Activated CD4-positive, alpha-beta T cell treated with anti-CD3 and anti-CD28 coated beads, Interleukin-2, amount 50 U/mL, for 16 hours (primary cell): ENCODE results near the gene PPP1R10.
A peak's percentile ranks its signal among the peaks of the same experiment; 100 is the strongest.

Experiments used
- DNase-seq: peaks from one replicate; pipeline ENCODE4 v3.0.0-alpha.2; 2020

Gene PPP1R10

GRCh38 chr6:30618270-30618797 is 1.3 kb upstream of the PPP1R10 start:
- no peak for DNase-seq

DNA sequence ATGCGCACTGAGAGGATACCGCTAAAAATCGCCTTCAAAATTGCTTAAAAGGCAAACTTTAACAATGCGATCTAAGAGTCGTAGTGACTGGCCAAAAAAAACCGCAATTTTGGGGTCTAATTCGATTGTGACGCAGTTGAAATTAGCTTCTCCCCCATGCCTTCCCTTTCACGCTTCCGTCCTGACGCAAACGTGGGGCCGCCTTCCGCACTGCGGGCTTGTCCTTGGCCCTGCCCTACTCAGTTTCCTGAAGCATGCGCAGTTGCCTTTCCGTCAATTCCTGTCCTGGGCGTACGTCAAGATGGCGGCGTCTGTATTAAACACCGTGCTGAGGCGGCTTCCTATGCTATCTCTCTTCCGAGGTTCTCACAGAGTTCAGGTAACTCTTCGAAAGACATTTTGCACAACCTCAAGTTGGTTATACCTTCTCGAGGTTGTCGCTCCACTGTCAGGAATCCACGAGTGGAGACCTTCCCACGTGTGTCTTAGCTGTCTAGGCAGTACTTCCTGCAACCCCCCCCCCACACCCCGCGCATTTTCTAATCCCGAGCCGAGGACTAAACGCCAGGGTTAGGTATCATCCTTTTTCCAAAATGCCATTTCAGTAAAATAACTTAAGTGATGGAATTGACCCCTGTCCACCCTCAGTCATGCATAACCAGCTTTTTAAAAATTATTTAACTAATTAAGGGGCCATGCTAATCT is 674 bp upstream of the PPP1R10 start, which contains the start of gene MRPS18B:
TSS of gene MRPS18B (plus strand) at position 276 of the 705 bp plus-strand sequence. CDS start at position 302, 26 bp downstream.
- peak; percentile 98 for DNase-seq

GRCh38 chr6:30615958-30616810 is 859 bp downstream of the PPP1R10 start:
- DNase-seq, result peak; percentile 48

DNA sequence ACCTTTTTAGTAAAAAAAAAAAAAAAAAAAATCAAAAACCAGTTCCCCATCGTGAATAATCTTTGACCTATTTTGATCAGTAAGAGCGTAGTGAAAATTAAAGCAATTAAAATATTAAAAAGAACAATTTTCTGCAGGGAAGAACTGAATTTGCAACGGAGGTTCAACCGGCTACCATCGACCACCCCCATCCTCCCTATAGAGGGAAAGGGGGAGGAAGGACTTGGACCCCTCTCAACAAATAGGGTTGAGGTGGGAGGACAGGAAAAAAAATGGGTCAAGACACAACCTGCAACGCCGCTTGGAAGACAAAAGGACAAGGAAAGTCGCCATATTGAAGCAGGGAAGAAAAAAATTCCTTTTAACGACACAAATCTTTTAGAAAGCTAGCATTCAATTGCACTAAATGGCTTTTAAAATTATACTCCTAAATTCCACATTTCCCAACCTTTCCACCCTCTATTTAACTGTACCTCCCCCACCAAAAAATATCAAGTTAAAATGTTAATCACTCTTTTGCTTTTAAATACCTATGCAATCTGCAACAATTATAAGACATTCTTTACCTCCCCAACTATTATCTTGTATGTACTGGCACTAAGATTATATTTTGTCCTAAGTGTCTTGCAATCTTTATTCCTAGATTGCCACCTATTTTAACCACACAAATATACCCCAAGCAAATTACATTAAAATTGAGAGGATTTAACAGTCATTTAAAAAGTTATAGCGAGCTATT is 1.7 kb downstream of the PPP1R10 start:
- peak; percentile 71 for DNase-seq

DNA sequence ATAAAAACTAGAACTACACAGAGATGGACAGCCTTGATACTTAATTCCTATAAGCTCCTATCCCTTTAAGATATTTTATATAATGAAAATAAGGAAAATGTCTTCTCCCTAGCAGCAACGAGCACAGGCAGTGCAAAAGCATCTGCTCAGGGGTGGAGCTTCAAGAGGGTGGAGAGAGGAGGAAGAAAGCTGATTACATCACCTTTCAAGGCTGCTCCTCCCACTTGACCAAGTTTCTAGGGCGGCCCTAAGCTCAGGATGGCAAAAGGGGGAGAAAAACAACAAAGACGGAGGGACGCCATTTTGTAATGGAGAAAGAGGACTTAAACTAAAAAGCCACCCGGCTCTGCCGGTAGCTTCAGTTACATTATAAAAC is 2.2 kb downstream of the PPP1R10 start:
- peak; percentile 96 for DNase-seq

- DNase-seq, result no peak
These were observed 2.8 kb downstream of the PPP1R10 start for GRCh38 chr6:30614044-30614842.

DNA sequence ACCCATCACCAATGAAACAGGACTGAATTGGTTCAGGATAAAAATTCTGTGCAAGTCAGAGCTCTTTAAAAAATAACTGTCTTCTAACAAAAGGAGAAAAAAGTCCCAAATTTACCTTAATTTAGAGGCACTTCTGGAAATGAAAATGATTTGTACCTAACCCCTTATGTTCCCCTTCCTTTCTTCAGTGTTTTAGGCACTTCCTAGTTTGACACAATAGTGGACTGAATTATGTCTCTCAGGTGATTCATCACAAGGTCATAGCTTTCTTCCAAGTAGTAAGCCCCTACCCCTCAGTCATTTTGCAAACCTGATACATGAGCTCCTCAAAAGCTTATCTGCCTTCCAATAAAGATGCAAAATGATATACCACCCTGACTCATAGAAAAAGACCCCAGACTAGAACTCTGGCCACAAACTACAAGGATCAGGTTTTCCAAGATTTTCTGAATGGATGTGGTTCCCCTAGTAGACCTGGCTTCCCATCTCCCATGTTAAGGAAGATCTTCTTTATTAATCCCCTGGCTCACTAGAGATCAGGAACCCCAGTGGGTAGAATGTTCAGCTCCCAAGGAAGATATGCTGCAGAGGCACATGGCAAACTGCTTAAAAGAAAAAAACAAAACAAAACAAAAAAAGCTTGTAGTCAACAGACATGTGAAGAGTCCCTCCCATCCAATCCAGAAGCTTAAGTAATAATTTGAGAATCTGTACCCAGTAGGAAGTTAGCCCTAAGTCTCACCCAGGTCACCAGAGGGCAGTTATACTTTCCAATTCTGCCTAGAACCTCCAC is 3.6 kb downstream of the PPP1R10 start:
- DNase-seq, result no peak

GRCh38 chr6:30612687-30613248 is 4.3 kb downstream of the PPP1R10 start:
- no peak for DNase-seq

GRCh38 chr6:30612213-30612612 is 4.8 kb downstream of the PPP1R10 start:
- no peak for DNase-seq

- no peak for DNase-seq
These were observed 5.2 kb downstream of the PPP1R10 start for GRCh38 chr6:30611856-30612194.

GRCh38 chr6:30611150-30611855 is 5.7 kb downstream of the PPP1R10 start:
- no peak for DNase-seq

GRCh38 chr6:30610065-30610464 is 7.0 kb downstream of the PPP1R10 start:
- no peak for DNase-seq

DNA sequence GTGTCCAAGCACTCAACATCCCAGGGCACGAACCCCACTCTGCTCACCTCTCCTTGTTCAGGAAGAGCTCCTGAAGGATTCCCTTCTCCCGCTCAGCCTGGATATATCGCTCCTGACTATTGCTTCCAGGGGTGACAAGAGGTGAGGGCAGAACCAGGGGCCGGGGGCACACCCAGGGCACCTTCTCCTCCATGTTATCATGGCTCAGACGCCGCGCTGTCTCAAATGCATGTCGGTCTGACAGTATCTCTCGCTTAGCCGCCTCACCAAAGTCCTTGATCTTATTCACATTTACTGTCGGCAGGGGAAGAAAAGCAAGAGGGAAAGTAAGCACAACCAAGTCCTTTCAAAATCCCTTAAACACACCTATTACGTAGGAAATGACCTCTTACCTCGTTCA is 13.1 kb downstream of the PPP1R10 start:
- DNase-seq, result no peak

DNA sequence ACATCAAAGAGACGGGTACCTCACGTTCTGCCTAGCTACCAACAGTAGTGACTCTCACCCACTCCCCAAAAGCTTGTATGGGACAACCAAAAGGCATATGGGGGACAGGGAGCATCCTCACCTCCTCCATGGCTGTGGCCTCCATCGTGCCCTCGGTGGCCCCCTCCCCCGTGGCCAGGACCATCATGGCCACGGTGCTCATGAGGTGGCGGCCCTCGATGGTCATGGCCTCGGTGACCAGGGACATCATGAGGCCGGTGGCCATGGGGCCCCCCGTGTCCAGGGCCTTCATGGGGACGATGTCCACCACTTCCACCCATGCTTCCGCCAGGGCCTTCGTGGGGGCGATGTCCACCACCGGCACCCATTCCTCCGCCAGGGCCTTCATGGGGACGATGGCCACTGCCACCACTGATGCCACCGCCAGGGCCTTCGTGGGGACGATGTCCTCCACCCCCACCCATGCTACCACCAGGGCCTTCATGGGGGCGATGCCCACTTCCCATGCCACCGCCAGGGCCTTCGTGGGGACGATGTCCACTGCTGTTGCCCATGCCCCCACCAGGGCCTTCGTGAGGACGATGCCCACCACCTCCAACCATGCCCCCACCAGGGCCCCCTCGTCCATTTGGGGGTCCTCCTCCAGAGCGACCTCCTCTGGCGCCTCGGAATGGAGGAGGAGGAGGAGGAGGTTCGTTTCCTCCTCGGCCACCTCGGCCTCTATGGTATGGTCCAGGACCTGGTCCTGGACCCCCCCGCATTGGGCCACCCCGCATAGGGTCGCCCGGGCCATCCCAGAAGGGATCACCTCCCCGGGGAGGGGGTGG is 15.0 kb downstream of the PPP1R10 start:
- no peak for DNase-seq

- no peak for DNase-seq
These were observed 15.6 kb downstream of the PPP1R10 start for GRCh38 chr6:30601436-30601814.

DNA sequence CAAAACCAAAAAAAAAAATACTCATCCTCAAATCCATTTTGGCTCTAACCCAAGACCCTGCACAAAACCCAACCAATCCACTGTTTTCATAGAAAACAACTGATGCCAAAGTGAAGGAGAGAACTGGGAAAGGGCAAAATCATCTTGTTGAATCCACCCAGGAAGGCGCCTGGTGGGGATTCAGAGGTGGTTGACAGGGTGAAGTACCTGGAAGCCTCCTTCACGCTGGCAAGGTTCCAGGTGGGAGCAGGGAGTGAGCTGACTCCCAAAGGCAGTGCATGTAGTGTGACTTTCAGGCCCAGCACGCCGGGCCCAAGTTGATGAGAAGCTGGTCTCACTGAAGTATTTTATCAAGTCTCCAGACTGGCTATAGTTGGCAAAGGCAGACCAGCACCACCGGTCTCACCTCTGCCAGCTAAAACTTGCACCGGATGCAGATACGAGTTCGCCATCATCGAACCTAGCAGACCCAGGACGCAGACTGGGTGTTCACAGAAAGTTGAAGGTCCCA is 16.5 kb downstream of the PPP1R10 start:
- no peak for DNase-seq

- no peak for DNase-seq
These were observed 17.3 kb downstream of the PPP1R10 start for GRCh38 chr6:30599625-30600324.

- DNase-seq, result no peak
These were observed 18.0 kb downstream of the PPP1R10 start for GRCh38 chr6:30598912-30599624.
